ENCODE results near the gene SEMA4D. TPM values are rescaled to one million over a fixed set of nuclear protein-coding genes. Genes with fewer than 3 reads are reported as not detected.

The SEMA4D gene
- total RNA-seq, 2 donors from 2014 or later = 42.8 to 51.0 TPM

DNA sequence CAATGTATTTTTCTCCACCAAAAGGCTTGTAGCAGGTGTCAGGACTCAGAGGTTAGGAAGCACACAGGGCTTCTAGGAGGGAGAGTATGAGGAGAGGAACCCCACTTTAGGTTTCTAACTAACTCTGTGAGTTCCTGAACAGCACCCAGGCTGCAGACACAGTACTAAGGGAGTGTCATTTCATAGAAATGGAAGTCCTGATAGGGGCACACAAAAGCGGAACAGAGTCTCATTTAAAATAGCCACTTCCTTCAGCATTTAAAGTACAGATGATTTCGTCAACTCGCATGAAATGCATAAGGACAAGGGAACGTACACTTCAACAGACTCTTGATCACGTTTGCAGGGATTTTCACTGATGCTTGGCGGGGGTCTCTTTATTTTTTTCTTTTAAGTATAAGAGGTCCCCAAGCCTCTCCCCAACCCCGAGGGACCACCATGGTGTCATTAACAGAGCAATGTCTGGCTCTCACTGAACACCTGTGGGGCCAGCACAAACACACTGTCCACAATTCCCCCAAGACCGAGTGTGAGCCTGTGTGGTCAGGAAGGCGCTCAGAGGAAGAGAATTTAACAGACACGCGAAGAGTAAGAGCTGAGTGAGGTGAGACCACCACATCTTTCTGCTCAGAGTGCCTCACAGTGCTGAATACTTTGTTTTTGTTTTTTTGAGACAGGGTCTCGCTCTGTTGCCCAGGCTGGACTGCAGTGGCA lies 97.4 kb downstream of the SEMA4D start:
- Mint-ChIP-seq H3K27me3 (ENCODE audit: insufficient read depth) (no peaks in the 10 kb centered on the region), H3K4me1 (no peaks in the 10 kb centered on the region), H3K27ac (peak overlapping the region; percentile 35), H3K9me3 (no peaks in the 10 kb centered on the region), H3K4me3 (no peak overlapping the region), H3K36me3 (ENCODE audit: low read depth) (peaks cover 27% of the 10 kb centered on the region)
- no peaks in the 10 kb centered on the region for H3K27me3 ChIP-seq (ENCODE audit: control insufficient read depth, insufficient read depth, low read length, poor library complexity, severe bottlenecking)
- H3K27ac ChIP-seq (ENCODE audit: low read depth, low read length) = no peak overlapping the region
- TF ChIP-seq, protein P1, sequence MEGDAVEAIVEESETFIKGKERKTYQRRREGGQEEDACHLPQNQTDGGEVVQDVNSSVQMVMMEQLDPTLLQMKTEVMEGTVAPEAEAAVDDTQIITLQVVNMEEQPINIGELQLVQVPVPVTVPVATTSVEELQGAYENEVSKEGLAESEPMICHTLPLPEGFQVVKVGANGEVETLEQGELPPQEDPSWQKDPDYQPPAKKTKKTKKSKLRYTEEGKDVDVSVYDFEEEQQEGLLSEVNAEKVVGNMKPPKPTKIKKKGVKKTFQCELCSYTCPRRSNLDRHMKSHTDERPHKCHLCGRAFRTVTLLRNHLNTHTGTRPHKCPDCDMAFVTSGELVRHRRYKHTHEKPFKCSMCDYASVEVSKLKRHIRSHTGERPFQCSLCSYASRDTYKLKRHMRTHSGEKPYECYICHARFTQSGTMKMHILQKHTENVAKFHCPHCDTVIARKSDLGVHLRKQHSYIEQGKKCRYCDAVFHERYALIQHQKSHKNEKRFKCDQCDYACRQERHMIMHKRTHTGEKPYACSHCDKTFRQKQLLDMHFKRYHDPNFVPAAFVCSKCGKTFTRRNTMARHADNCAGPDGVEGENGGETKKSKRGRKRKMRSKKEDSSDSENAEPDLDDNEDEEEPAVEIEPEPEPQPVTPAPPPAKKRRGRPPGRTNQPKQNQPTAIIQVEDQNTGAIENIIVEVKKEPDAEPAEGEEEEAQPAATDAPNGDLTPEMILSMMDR (conservative IDR thresholded peaks at IDR 0.05) = no peak
- peaks cover 8% of the 10 kb centered on the region for H3K36me3 ChIP-seq (ENCODE audit: control insufficient read depth, insufficient read depth, low read length)
- WGBS, 2 experiments (ENCODE audit: insufficient coverage in 1 of 2, insufficient read length in 1 of 2) = 91 to 98% methylated on average over 11 to 12 of the region's 12 CpGs
- no peaks in the 10 kb centered on the region for H3K9me3 ChIP-seq (ENCODE audit: control insufficient read depth, low read length)
- no peak overlapping the region for H3K4me3 ChIP-seq (ENCODE audit: low read length)
- no peak for DNase-seq
- H3K4me1 ChIP-seq (ENCODE audit: control insufficient read depth, insufficient read depth, low read length) = no peaks in the 10 kb centered on the region
- no peak overlapping the region for H3K9ac ChIP-seq (ENCODE audit: extremely low read depth, low read length, poor library complexity, severe bottlenecking)

DNA sequence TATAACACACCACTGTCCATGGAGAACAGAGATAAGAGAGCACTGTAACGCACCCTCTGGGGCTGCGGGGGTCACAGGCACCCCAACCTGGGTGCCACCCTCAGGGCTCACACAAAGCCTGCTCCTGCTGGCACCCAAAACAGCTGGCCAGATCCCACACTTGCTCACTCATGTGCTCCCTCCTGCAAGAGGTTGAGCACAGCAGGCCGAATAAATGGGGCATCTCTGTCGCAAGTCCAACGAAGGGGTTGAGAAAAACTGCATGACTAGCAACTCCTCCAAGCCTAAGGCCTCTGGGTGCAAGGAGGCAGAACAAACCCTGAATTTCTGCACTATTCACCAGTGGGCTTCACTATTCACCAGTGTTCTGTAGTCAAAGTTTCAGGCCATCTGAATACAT lies 99.3 kb downstream of the SEMA4D start:
- H3K4me3 Mint-ChIP-seq = no peak overlapping the region
- peaks cover 32% of the 10 kb centered on the region for H3K36me3 Mint-ChIP-seq (ENCODE audit: low read depth)
- Histone ChIP-seq H3K9me3 (ENCODE audit: control insufficient read depth, low read length) (no peaks in the 10 kb centered on the region), H3K4me1 (ENCODE audit: control insufficient read depth, insufficient read depth, low read length) (no peaks in the 10 kb centered on the region), H3K27me3 (ENCODE audit: control insufficient read depth, insufficient read depth, low read length, poor library complexity, severe bottlenecking) (no peaks in the 10 kb centered on the region), H3K4me3 (ENCODE audit: low read length) (no peak overlapping the region), H3K36me3 (ENCODE audit: control insufficient read depth, insufficient read depth, low read length) (peaks cover 8% of the 10 kb centered on the region), H3K9ac (ENCODE audit: extremely low read depth, low read length, poor library complexity, severe bottlenecking) (no peak overlapping the region), H3K27ac (ENCODE audit: low read depth, low read length) (no peak overlapping the region)
- no peaks in the 10 kb centered on the region for H3K9me3 Mint-ChIP-seq
- WGBS, 2 experiments (ENCODE audit: insufficient coverage in 1 of 2, insufficient read length in 1 of 2) = 94% methylated on average over 3 to 5 of the region's 5 CpGs
- H3K4me1 Mint-ChIP-seq = no peaks in the 10 kb centered on the region
- TF ChIP-seq, protein P1 (conservative IDR thresholded peaks at IDR 0.05) = no peak
- DNase-seq = no peak
- no peak overlapping the region for H3K27ac Mint-ChIP-seq
- no peaks in the 10 kb centered on the region for H3K27me3 Mint-ChIP-seq (ENCODE audit: insufficient read depth)

DNA sequence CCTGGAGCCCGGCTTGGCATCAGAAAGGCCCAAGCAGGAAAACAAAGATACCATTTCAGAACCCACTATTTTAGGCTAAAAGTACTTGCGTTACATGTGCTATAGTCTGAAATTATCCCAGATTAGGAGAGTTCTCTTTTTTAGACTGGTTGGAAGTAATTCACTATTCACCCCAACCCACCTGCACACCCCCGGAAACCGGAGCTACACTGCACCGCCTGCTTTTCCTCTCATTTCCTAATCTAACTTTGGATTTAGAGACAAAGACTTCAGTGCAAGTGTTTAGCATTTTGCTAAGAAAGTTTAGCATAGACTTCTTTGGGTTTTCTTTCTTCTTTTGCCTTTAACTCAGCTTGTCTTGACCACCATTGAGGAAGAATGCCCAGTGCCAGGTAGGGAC lies 100.4 kb downstream of the SEMA4D start:
- H3K4me3 ChIP-seq (ENCODE audit: low read length) = no peak overlapping the region
- peaks cover 8% of the 10 kb centered on the region for H3K36me3 ChIP-seq (ENCODE audit: control insufficient read depth, insufficient read depth, low read length)
- Mint-ChIP-seq H3K36me3 (ENCODE audit: low read depth) (peaks cover 34% of the 10 kb centered on the region), H3K9me3 (no peaks in the 10 kb centered on the region), H3K4me3 (no peak overlapping the region), H3K4me1 (no peaks in the 10 kb centered on the region), H3K27ac (no peak overlapping the region), H3K27me3 (ENCODE audit: insufficient read depth) (no peaks in the 10 kb centered on the region)
- WGBS, 2 experiments (ENCODE audit: insufficient coverage in 1 of 2, insufficient read length in 1 of 2) = 86% methylated on average over 5 of the region's 5 CpGs; no CpG with 5 or more reads in 1 of the 2 experiments
- no peak overlapping the region for H3K9ac ChIP-seq (ENCODE audit: extremely low read depth, low read length, poor library complexity, severe bottlenecking)
- H3K9me3 ChIP-seq (ENCODE audit: control insufficient read depth, low read length) = no peaks in the 10 kb centered on the region
- no peak for DNase-seq
- TF ChIP-seq, protein P1 (conservative IDR thresholded peaks at IDR 0.05) = no peak
- no peak overlapping the region for H3K27ac ChIP-seq (ENCODE audit: low read depth, low read length)
- H3K27me3 ChIP-seq (ENCODE audit: control insufficient read depth, insufficient read depth, low read length, poor library complexity, severe bottlenecking) = no peaks in the 10 kb centered on the region
- no peaks in the 10 kb centered on the region for H3K4me1 ChIP-seq (ENCODE audit: control insufficient read depth, insufficient read depth, low read length)

Measured in endodermal cell (in vitro differentiated cells).